ELF-1 (cell line): ENCODE data around the gene WSB1.

Source experiments
- DNase-seq: peaks from one replicate; pipeline ENCODE4 v3.0.0-alpha.2; 2016; ENCODE audit warnings: low read depth, low spot score

The WSB1 gene

DNA sequence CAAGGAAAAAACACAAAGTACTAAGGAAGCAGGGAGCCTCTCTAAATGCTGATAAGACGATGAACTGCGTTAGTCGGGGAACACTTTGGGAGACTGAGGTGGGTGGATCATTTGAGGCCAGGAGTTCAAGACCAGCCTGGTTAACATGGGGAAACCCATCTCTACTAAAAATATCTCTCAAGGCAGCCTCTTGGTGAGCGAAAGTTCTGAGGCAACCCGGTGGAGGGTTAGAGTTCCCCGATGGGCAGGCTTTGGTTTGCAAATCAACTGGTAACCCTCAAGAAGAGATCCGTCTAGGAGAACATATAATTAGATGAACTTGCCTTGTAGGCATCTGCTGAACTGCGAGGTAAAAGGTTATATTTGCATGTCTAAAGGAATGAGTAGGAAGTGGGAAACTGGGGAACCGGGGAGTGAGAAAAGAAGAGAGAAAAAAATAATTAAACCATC is 44.6 kb downstream of the WSB1 start:
- no peak for DNase-seq

GRCh38 chr17:27339198-27339835 is 45.4 kb downstream of the WSB1 start:
- DNase-seq = no peak

GRCh38 chr17:27339836-27340550 is 46.1 kb downstream of the WSB1 start:
- peak; percentile 44 for DNase-seq

- no peak for DNase-seq
Observed at GRCh38 chr17:27340575-27340974, 46.7 kb downstream of the WSB1 start.

DNA sequence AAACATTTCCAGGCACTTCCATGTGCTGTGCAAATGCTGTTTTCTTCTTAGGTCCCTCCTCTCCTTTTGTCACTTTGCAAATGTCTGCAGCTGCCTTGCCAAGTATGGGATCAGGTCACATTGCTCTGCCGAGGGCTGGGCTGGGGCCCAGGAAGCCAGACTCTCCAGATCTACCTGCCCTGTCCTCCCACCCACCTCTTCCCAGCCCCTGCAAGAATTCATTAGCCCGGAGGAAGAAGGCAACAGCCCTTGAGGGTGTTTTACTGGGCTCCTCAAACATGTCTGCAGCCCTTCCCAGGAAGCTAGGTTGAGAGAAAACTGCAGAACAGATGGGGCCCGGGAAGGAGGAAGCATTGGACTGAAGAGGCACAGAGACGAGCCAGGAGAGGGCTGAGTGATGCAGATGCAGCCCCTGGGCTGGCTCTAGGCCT is 47.1 kb downstream of the WSB1 start:
- DNase-seq = peak; percentile 58

DNA sequence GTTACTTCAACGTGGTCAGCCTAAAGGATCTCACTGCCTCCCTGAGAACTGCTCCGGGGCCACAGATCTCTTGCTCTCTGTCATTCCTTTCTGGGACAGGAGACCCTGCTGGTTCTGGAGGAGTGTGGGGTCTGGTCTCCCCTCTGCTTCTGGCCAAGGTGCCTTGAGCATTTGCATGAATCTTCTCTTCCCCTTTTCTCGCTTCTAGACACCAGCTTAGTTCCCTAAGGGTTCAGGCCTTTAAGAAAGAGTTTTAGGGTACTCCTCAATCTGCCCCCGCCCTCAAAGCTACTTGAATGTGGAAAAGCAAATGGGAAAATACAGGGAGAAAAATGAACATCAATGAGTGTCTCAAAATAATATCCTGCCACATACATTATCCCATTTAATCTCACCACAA is 48.1 kb downstream of the WSB1 start:
- no peak for DNase-seq

DNA sequence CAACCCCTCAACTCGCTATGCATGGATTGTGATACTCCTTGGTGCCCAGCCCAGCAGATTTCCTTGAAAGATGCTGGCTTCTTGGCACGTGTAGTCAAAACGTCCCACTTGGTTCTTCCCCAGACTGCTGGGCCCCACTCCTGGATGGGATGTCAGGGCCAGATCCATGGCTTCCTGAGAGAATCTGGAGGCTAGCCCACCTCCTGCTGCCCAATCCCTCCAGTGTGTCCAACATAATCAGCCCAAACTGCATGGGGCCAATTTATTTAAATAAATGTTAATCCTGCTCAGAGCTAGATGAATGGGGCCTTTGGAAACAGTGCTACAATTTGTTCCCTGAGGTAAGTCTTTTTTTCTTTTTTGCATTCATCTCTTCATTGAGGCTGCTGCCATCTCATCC is 49.4 kb downstream of the WSB1 start:
- no peak for DNase-seq

- DNase-seq = no peak
Observed at GRCh38 chr17:27343977-27344607, 50.2 kb downstream of the WSB1 start.

DNA sequence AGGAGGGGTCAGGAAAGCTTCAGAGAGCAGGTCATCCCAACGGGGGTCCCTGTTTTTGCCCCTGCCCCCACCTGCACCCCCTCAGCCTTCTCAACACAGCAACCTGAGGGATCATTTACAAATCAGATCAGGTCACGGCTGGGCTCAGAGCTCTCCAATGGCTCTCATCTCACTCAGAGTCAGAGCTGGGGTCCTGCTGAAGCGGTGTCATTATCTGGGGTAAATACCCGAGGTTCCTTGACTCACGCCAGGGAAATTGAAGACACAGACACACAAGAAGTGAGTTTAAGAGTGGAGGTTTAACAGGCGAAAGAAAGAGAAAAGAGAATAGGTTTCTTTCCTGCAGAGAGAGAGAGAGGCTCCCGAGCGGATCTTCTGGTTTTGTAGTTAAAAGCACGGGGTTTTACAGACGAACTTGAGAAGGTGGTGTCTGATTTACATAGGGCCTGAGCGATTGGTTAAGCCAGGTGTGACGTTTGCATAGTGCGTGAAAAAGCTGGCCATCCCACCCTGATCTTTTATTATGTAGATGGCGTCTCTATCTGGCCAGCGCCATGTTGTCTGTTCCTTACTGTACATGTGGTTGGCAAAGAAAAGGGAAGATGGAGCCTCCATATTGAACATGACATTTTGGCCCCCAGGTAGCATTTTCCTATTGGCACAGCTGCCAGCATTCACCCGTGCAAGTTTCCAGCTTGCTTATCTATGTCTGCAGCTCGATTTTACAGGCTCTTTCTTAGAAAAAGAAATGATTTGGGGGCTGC is 51.4 kb downstream of the WSB1 start:
- DNase-seq = peak; percentile 97

DNA sequence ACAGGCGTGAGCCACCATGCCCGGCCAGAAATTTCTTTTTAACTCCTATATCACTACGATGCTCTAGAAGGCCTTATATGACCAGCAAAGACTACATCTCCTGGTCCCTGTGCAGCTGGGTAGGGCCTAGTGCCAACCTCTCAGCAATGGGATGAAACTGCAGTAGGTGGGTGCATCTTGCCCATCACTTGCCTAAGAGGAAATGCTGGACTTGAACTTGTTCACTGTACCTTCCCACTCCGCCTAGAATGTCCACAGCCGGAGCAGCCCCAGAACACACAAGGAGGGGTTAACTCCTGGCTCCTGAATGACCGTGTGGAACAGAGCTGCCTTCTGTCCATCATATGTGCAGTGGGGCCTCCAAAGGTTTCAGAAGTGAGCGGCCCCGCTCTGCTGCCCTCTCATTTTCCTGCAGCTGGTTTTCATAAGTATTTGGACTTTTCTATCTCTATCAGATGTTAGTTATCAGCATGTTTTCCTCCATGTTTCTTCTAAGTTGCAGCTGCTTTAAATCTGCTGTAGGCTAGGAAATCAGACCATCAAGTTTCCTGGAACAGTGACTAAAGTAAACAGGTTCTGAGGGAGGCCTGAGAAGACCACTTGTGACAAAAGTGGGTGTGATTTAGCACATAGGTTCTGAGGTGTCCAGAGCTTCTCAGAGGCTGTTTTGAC is 52.5 kb downstream of the WSB1 start:
- DNase-seq = no peak

GRCh38 chr17:27348196-27348595 is 54.3 kb downstream of the WSB1 start:
- no peak for DNase-seq

GRCh38 chr17:27349540-27350021 is 55.7 kb downstream of the WSB1 start:
- peak; percentile 78 for DNase-seq

- no peak for DNase-seq
Observed at GRCh38 chr17:27351759-27352158, 57.8 kb downstream of the WSB1 start.

- DNase-seq = no peak
Observed at GRCh38 chr17:27352448-27353032, 58.6 kb downstream of the WSB1 start.

DNA sequence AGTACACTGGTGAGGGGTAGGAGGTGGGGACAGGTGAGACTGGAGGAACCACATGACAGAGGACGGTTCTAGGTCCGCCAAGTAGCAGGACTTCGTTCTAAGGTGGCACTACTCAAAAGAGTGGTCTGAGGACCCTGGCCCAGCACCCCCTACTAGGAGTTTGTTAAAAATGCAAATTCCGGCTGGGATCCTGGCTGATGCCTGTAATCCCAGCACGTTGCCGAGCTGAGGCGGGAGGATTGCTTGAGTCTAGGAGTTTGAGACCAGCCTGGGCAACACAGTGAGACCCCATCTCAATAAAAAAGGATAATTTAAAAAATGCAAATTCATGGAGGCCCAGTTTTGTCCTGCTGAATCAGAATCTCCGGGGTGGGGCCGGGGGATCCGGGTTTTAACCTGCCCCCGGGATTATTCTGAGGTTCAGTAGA is 59.1 kb downstream of the WSB1 start:
- DNase-seq = no peak

- DNase-seq = peak; percentile 95
Observed at GRCh38 chr17:27353461-27354050, 59.6 kb downstream of the WSB1 start.

- DNase-seq = no peak
Observed at GRCh38 chr17:27354051-27354490, 60.2 kb downstream of the WSB1 start.

DNA sequence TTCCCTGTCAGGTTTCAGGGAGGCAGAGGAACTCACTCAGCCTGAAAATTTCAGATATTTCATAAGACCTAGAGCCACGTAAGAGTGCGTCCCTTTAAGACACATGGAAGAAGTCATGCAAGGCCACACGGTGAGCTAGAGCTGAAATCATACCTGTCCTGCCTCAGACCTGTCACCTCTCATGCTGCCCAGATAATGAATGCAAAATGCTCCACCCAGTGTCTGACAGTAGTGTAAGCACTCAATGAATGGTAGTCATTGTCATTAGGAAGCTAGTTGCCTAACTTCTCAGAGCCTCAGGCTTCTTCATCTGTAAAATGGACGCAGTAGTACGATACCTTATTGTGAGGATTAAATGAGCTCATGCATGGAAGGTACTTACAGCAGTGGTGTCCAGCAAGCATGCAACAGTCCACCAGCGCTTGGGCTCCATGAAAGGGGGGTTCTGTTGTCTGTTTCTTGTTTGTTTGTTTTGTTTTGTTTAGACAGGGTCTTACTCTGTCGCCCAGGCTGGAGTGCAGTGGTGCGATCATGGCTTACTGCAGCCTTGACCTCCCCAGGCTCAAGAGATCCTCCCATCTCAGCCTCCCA is 60.7 kb downstream of the WSB1 start:
- no peak for DNase-seq

DNA sequence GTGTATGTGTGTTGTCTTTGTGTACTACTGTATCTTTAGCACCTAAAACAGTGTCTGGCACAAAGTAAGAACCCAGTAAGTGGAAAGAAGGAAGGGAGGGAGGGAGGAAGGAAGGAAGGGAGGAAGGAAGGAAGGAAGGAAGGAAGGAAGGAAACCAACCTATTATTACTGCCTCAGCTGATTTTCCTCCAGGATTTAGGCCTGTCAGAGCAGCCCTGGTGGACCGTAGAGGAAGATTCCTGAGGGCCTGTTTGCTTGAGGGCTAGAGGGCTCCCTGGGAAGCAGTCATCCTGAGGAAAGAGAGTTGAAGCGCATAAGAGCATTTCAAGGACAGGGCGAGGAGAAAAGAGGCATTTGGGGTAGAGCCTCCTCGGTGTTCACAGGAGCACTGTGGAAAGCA is 61.5 kb downstream of the WSB1 start:
- DNase-seq = no peak

- no peak for DNase-seq
Observed at GRCh38 chr17:27356091-27356705, 62.3 kb downstream of the WSB1 start.
